ENCODE measurements around the gene SBSN. TPM values are rescaled to one million over a fixed set of nuclear protein-coding genes. Genes with fewer than 3 reads are reported as not detected.

The SBSN gene
- total RNA-seq, 1 donor from 2014 or later: 0.30 TPM

GRCh38 chr19:35534803-35535480 lies 6.8 kb upstream of the SBSN start:
- H3K27ac Mint-ChIP-seq (ENCODE audit: unreplicated experiment): no peak overlapping the region
- H3K36me3 Mint-ChIP-seq (ENCODE audit: low read depth): no peaks in the 10 kb centered on the region
- DNase-seq (ENCODE audit: low spot score): no peak
- H3K9me3 Mint-ChIP-seq (ENCODE audit: low read depth): no peaks in the 10 kb centered on the region
- TF ChIP-seq, protein P1, sequence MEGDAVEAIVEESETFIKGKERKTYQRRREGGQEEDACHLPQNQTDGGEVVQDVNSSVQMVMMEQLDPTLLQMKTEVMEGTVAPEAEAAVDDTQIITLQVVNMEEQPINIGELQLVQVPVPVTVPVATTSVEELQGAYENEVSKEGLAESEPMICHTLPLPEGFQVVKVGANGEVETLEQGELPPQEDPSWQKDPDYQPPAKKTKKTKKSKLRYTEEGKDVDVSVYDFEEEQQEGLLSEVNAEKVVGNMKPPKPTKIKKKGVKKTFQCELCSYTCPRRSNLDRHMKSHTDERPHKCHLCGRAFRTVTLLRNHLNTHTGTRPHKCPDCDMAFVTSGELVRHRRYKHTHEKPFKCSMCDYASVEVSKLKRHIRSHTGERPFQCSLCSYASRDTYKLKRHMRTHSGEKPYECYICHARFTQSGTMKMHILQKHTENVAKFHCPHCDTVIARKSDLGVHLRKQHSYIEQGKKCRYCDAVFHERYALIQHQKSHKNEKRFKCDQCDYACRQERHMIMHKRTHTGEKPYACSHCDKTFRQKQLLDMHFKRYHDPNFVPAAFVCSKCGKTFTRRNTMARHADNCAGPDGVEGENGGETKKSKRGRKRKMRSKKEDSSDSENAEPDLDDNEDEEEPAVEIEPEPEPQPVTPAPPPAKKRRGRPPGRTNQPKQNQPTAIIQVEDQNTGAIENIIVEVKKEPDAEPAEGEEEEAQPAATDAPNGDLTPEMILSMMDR (IDR thresholded peaks at IDR 0.05): no peak
- peaks cover 1% of the 10 kb centered on the region for H3K27me3 Mint-ChIP-seq (ENCODE audit: low read depth)
- H3K4me1 Mint-ChIP-seq (ENCODE audit: low read depth): no peaks in the 10 kb centered on the region
- no peak overlapping the region for H3K4me3 Mint-ChIP-seq (ENCODE audit: unreplicated experiment)

GRCh38 chr19:35533822-35534392 lies 5.8 kb upstream of the SBSN start:
- no peak for DNase-seq (ENCODE audit: low spot score)
- TF ChIP-seq, protein P1 (IDR thresholded peaks at IDR 0.05): no peak
- H3K9me3 Mint-ChIP-seq (ENCODE audit: low read depth): no peaks in the 10 kb centered on the region
- H3K36me3 Mint-ChIP-seq (ENCODE audit: low read depth): no peaks in the 10 kb centered on the region
- H3K4me1 Mint-ChIP-seq (ENCODE audit: low read depth): no peaks in the 10 kb centered on the region
- no peak overlapping the region for H3K27ac Mint-ChIP-seq (ENCODE audit: unreplicated experiment)
- H3K4me3 Mint-ChIP-seq (ENCODE audit: unreplicated experiment): no peak overlapping the region
- H3K27me3 Mint-ChIP-seq (ENCODE audit: low read depth): peaks cover 1% of the 10 kb centered on the region

DNA sequence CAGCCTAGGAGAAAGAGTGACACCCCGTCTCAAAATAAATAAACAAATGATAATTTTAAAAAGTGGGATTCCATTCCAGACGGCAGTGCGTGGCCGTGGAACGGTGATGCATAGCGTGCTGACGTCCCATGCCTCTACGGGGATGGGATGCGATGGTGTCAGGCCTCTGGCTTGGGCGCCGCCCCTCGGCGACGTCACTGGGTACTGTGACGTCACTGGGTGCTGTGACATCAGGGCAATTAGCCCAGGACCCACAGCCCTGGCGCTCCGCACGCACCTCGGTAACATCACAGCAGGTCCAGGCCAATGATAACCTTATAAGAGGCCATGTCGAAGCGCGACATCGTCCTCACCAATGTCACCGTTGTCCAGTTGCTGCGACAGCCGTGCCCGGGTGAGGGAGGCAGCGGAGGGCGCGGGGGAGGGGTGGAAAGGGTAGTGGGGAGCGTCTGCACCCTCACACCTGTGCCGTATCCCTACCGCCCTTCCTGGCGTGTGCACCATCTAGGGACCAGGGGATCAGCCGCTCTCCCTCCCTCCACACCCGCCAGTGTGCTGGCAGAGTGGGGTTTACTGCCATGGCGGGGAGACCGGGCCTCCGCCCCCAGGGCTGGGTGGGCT lies 5.2 kb upstream of the SBSN start, which contains the start of gene GAPDHS:
Gene GAPDHS, plus strand, starts transcription at position 256 of the 621 bp plus-strand sequence. Its CDS starts 72 bp downstream, at position 328.
- no peak within 1 kb of the TSS for H3K27ac Mint-ChIP-seq (ENCODE audit: unreplicated experiment)
- TF ChIP-seq, protein P1 (IDR thresholded peaks at IDR 0.05): no peak
- H3K27me3 Mint-ChIP-seq (ENCODE audit: low read depth): peaks cover 1% of the 10 kb centered on the region
- H3K4me1 Mint-ChIP-seq (ENCODE audit: low read depth): no peaks in the 10 kb centered on the region
- no peak within 1 kb of the TSS for H3K4me3 Mint-ChIP-seq (ENCODE audit: unreplicated experiment)
- no peak for DNase-seq (ENCODE audit: low spot score)
- H3K9me3 Mint-ChIP-seq (ENCODE audit: low read depth): no peaks in the 10 kb centered on the region
- no peaks in the 10 kb centered on the region for H3K36me3 Mint-ChIP-seq (ENCODE audit: low read depth)

- Mint-ChIP-seq H3K4me1 (ENCODE audit: low read depth) (no peaks in the 10 kb centered on the region), H3K36me3 (ENCODE audit: low read depth) (no peaks in the 10 kb centered on the region), H3K9me3 (ENCODE audit: low read depth) (no peaks in the 10 kb centered on the region), H3K4me3 (ENCODE audit: unreplicated experiment) (no peak overlapping the region), H3K27me3 (ENCODE audit: low read depth) (peaks cover 1% of the 10 kb centered on the region), H3K27ac (ENCODE audit: unreplicated experiment) (no peak overlapping the region)
- DNase-seq (ENCODE audit: low spot score): no peak
- TF ChIP-seq, protein P1 (IDR thresholded peaks at IDR 0.05): no peak
Observed at GRCh38 chr19:35531291-35531690, 3.2 kb upstream of the SBSN start.
